IPS DF 6.9 (cell line): ENCODE results near the gene INTS1.
"Not testable (repeated sequence)": the region's sequence is repeated elsewhere in the genome, so short reads cannot be mapped to it uniquely, and the experiment has no call there.

Experiments used
- DNase-seq: peaks from one replicate; pipeline ENCODE4 v3.0.0-alpha.2; 2013; ENCODE audit warnings: low read depth, low spot score
- H3K27ac ChIP-seq: one replicate; pipeline ENCODE4 v1.5.1; 2013; ENCODE audit warnings: low read length, control low read depth
- H3K27me3 ChIP-seq: 2 replicates; pipeline ENCODE4 v1.6.1; 2013; ENCODE audit warnings: mild to moderate bottlenecking, low read length; ENCODE audit not compliant: control insufficient read depth, insufficient read depth
- H3K36me3 ChIP-seq: 2 replicates; pipeline ENCODE4 v1.6.1; 2013; ENCODE audit warnings: low read length; ENCODE audit not compliant: control insufficient read depth, insufficient read depth
- H3K4me1 ChIP-seq: 2 replicates; pipeline ENCODE4 v1.6.1; 2013; ENCODE audit warnings: low read length; ENCODE audit not compliant: control insufficient read depth, insufficient read depth
- H3K4me3 ChIP-seq: 2 replicates; pipeline ENCODE4 v1.5.1; 2013; ENCODE audit warnings: mild to moderate bottlenecking, low read length
- H3K9me3 ChIP-seq: 2 replicates; pipeline ENCODE4 v1.6.1; 2013; ENCODE audit warnings: low read length, inconsistent platforms; ENCODE audit not compliant: control insufficient read depth, insufficient read depth
- WGBS: extraction: QIAGEN DNeasy Blood & Tissue Kit; methylation state at CpG from one replicate; pipeline ENCODE4 v1.1.7; 2013; ENCODE audit warnings: mixed read lengths, missing lambda C conversion rate; ENCODE audit not compliant: insufficient read length, insufficient coverage; 5-methylcytosine and 5-hydroxymethylcytosine counted together

Gene INTS1

GRCh38 chr7:1454542-1454941, 49.6 kb downstream of the INTS1 start:
- no peaks in the 10 kb centered on the region for H3K9me3 ChIP-seq
- H3K36me3 ChIP-seq: no peaks in the 10 kb centered on the region
- H3K27ac ChIP-seq: no peak overlapping the region
- no peak for DNase-seq
- WGBS: no CpG with 5 or more reads among the region's 14 CpGs
- H3K4me3 ChIP-seq: no peak overlapping the region
- H3K4me1 ChIP-seq: peaks cover 10% of the 10 kb centered on the region
- H3K27me3 ChIP-seq: no peaks in the 10 kb centered on the region

- Histone ChIP-seq H3K36me3 (no peaks in the 10 kb centered on the region), H3K4me1 (peaks cover 3% of the 10 kb centered on the region; the same call in 1 of the 2 replicates), H3K4me3 (no peak overlapping the region), H3K27me3 (no peaks in the 10 kb centered on the region), H3K9me3 (no peaks in the 10 kb centered on the region), H3K27ac (no peak overlapping the region)
- no CpG with 5 or more reads among the region's 19 CpGs for WGBS
- DNase-seq: no peak
These were observed 52.0 kb downstream of the INTS1 start for GRCh38 chr7:1452205-1452604.

- Histone ChIP-seq H3K27ac (no peak overlapping the region), H3K4me1 (peaks cover 3% of the 10 kb centered on the region; the same call in 1 of the 2 replicates), H3K36me3 (no peaks in the 10 kb centered on the region), H3K9me3 (no peaks in the 10 kb centered on the region), H3K27me3 (no peaks in the 10 kb centered on the region), H3K4me3 (no peak overlapping the region)
- DNase-seq: no peak
- WGBS: no CpG with 5 or more reads among the region's 11 CpGs
These were observed 53.2 kb downstream of the INTS1 start for GRCh38 chr7:1450987-1451386.

- Histone ChIP-seq H3K27me3 (no peaks in the 10 kb centered on the region), H3K27ac (no peak overlapping the region), H3K9me3 (no peaks in the 10 kb centered on the region), H3K4me1 (peaks cover 3% of the 10 kb centered on the region; the same call in 1 of the 2 replicates), H3K4me3 (no peak overlapping the region), H3K36me3 (no peaks in the 10 kb centered on the region)
- WGBS: no CpG with 5 or more reads among the region's 18 CpGs
- no peak for DNase-seq
These were observed 53.8 kb downstream of the INTS1 start for GRCh38 chr7:1450431-1450830.

- Histone ChIP-seq H3K27me3 (no peaks in the 10 kb centered on the region), H3K4me3 (no peak overlapping the region), H3K27ac (no peak overlapping the region), H3K4me1 (peaks cover 2% of the 10 kb centered on the region; the same call in 1 of the 2 replicates), H3K9me3 (no peaks in the 10 kb centered on the region), H3K36me3 (no peaks in the 10 kb centered on the region)
- DNase-seq: no peak
- WGBS: no CpG with 5 or more reads among the region's 11 CpGs
These were observed 54.2 kb downstream of the INTS1 start for GRCh38 chr7:1449951-1450350.

GRCh38 chr7:1449501-1449900, 54.7 kb downstream of the INTS1 start:
- no peak for DNase-seq
- no CpG with 5 or more reads among the region's 13 CpGs for WGBS

GRCh38 chr7:1448958-1449357, 55.2 kb downstream of the INTS1 start:
- Histone ChIP-seq H3K27me3 (no peaks in the 10 kb centered on the region), H3K9me3 (no peaks in the 10 kb centered on the region), H3K4me1 (no peaks in the 10 kb centered on the region), H3K27ac (no peak overlapping the region), H3K36me3 (no peaks in the 10 kb centered on the region), H3K4me3 (no peak overlapping the region)
- WGBS: no CpG with 5 or more reads among the region's 14 CpGs
- no peak for DNase-seq

More at GRCh38 chr7:1449501-1449900, 54.7 kb downstream of the INTS1 start:
- no peaks in the 10 kb centered on the region for H3K36me3 ChIP-seq
- no peaks in the 10 kb centered on the region for H3K9me3 ChIP-seq
- H3K27me3 ChIP-seq: no peaks in the 10 kb centered on the region
- no peak overlapping the region for H3K4me3 ChIP-seq
- no peak overlapping the region for H3K27ac ChIP-seq
- peaks cover 1% of the 10 kb centered on the region; the same call in 1 of the 2 replicates for H3K4me1 ChIP-seq

- Histone ChIP-seq H3K36me3 (no peaks in the 10 kb centered on the region), H3K4me1 (no peaks in the 10 kb centered on the region), H3K27me3 (no peaks in the 10 kb centered on the region), H3K27ac (no peak overlapping the region), H3K9me3 (no peaks in the 10 kb centered on the region), H3K4me3 (no peak overlapping the region)
- WGBS: no CpG with 5 or more reads among the region's 15 CpGs
- DNase-seq: no peak
These were observed 56.5 kb downstream of the INTS1 start for GRCh38 chr7:1447551-1448244.

- H3K4me3 ChIP-seq: no peak overlapping the region
- H3K9me3 ChIP-seq: no peaks in the 10 kb centered on the region
- no peak overlapping the region for H3K27ac ChIP-seq
- WGBS: no CpG with 5 or more reads among the region's 11 CpGs
- no peaks in the 10 kb centered on the region for H3K27me3 ChIP-seq
- no peaks in the 10 kb centered on the region for H3K36me3 ChIP-seq
- H3K4me1 ChIP-seq: no peaks in the 10 kb centered on the region
- no peak for DNase-seq
These were observed 57.1 kb downstream of the INTS1 start for GRCh38 chr7:1447112-1447511.

GRCh38 chr7:1446620-1447032, 57.6 kb downstream of the INTS1 start:
- H3K4me1 ChIP-seq: no peaks in the 10 kb centered on the region
- WGBS: no CpG with 5 or more reads among the region's 17 CpGs
- H3K27me3 ChIP-seq: no peaks in the 10 kb centered on the region
- no peak overlapping the region for H3K27ac ChIP-seq
- no peak for DNase-seq
- H3K4me3 ChIP-seq: no peak overlapping the region
- no peaks in the 10 kb centered on the region for H3K9me3 ChIP-seq
- H3K36me3 ChIP-seq: no peaks in the 10 kb centered on the region; the same call in 1 of the 2 replicates

GRCh38 chr7:1446026-1446425, 58.2 kb downstream of the INTS1 start:
- H3K4me1 ChIP-seq, H3K9me3 ChIP-seq, H3K4me3 ChIP-seq, H3K27ac ChIP-seq, H3K36me3 ChIP-seq, H3K27me3 ChIP-seq, DNase-seq: not testable (repeated sequence)
- WGBS: 33% methylated on average over 1 of the region's 5 CpGs
